Epithelial cell of alveolus of lung (primary cell): Measurements from ENCODE around the gene PARP4. TPM values are rescaled to one million over a fixed set of nuclear protein-coding genes. Genes with fewer than 3 reads are reported as not detected.

Source experiments
- total RNA-seq: library from RNA; depleted of rRNA; stranded (reverse); fragments of >200 nt; gene quantifications from 2 replicates; pipeline ENCODE4 v1.2.1, GENCODE V29; 2015

The PARP4 gene
- total RNA-seq = 25.5 and 44.6 TPM in 2 replicates

GRCh38 chr13:24512197-24512907, at the start of gene PARP4:
Gene PARP4 (minus strand): TSS chr13:24512778. CDS start chr13:24503776, 9,002 bp downstream.

Other genes with a start within 250 kb of the PARP4 start
- gene C1QTNF9, start 203.2 kb downstream of the PARP4 start, total RNA-seq = not detected in 2 replicates
- gene ATP12A, start 167.6 kb upstream of the PARP4 start, total RNA-seq = not detected in 2 replicates